IMR-90 (cell line): ENCODE data around the gene CEP20.

Experiments used
- BHLHE40 ChIP-seq: fragments of 150-350 bp; IDR thresholded peaks from 2 replicates; pipeline ENCODE4 v1.6.1; 2016; ENCODE audit warnings: mild to moderate bottlenecking, low read depth, low read length
- CEBPB ChIP-seq: IDR thresholded peaks from 2 replicates; pipeline ENCODE4 v1.6.1; 2012; ENCODE audit warnings: low read depth, low read length, improper control_type of control experiment
- FOS ChIP-seq: fragments of 150-350 bp; IDR thresholded peaks from 2 replicates; pipeline ENCODE4 v1.6.1; 2016; ENCODE audit warnings: low read depth, low read length
- MAFK ChIP-seq: IDR thresholded peaks from 2 replicates; pipeline ENCODE4 v1.6.1; 2012; ENCODE audit warnings: low read depth, low read length, improper control_type of control experiment
- MAZ ChIP-seq: IDR thresholded peaks from 2 replicates; pipeline ENCODE4 v1.6.1; 2012; ENCODE audit warnings: low read depth, mild to moderate bottlenecking, low read length, improper control_type of control experiment, moderate library complexity, borderline replicate concordance
- POLR2A ChIP-seq: IDR thresholded peaks from 2 replicates; pipeline ENCODE4 v1.6.1; 2012; ENCODE audit warnings: mild to moderate bottlenecking, low read depth, low read length
- RAD21 ChIP-seq: IDR thresholded peaks from 2 replicates; pipeline ENCODE4 v1.6.1; 2012; ENCODE audit warnings: low read length, improper control_type of control experiment
- RCOR1 ChIP-seq: IDR thresholded peaks from 2 replicates; pipeline ENCODE4 v1.6.1; 2012; ENCODE audit warnings: mild to moderate bottlenecking, low read length, improper control_type of control experiment; ENCODE audit not compliant: insufficient replicate concordance
- SMC3 ChIP-seq: fragments of 150-350 bp; IDR thresholded peaks from 2 replicates; pipeline ENCODE4 v1.6.1; 2016; ENCODE audit warnings: low read depth, mild to moderate bottlenecking, antibody characterized with exemption, low read length, moderate library complexity
- TF ChIP-seq, protein P1 (sequence below): conservative IDR thresholded peaks from 2 replicates; pipeline ENCODE4 v1.5.1; 2012; ENCODE audit warnings: mild to moderate bottlenecking, low read depth, low read length, improper control_type of control experiment
- TF ChIP-seq, protein P2 (sequence below): fragments of 150-350 bp; IDR thresholded peaks from 2 replicates; pipeline ENCODE4 v1.6.1; 2016; ENCODE audit warnings: low read depth, mild to moderate bottlenecking, low read length, moderate library complexity, borderline replicate concordance

DNA sequence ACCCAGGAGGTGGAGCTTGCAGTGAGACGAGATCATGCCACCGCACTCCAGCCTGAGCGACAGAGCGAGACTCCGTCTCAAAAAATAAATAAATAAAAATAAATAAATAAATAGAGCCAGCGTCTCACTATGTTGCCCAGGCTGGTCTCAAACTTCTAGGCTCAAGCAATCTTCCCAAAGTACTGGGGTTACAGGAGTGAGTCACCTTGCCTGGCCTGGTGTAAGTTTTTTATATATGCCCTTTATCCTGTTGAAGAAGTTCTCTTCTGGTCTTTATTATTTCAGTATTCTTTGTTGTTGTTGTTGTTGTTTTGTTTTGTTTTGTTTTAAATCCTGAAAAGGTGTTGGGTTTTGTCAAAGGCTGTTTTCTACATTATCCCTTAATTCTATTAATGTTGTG, 30.9 kb upstream of the CEP20 start:
- TF ChIP-seq, protein P1, sequence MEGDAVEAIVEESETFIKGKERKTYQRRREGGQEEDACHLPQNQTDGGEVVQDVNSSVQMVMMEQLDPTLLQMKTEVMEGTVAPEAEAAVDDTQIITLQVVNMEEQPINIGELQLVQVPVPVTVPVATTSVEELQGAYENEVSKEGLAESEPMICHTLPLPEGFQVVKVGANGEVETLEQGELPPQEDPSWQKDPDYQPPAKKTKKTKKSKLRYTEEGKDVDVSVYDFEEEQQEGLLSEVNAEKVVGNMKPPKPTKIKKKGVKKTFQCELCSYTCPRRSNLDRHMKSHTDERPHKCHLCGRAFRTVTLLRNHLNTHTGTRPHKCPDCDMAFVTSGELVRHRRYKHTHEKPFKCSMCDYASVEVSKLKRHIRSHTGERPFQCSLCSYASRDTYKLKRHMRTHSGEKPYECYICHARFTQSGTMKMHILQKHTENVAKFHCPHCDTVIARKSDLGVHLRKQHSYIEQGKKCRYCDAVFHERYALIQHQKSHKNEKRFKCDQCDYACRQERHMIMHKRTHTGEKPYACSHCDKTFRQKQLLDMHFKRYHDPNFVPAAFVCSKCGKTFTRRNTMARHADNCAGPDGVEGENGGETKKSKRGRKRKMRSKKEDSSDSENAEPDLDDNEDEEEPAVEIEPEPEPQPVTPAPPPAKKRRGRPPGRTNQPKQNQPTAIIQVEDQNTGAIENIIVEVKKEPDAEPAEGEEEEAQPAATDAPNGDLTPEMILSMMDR, result no peak
- TF ChIP-seq POLR2A (no peak), RAD21 (no peak), CEBPB (no peak), MAFK (no peak), MAZ (no peak), FOS (no peak), BHLHE40 (no peak), SMC3 (no peak), RCOR1 (no peak)
- TF ChIP-seq, protein P2, sequence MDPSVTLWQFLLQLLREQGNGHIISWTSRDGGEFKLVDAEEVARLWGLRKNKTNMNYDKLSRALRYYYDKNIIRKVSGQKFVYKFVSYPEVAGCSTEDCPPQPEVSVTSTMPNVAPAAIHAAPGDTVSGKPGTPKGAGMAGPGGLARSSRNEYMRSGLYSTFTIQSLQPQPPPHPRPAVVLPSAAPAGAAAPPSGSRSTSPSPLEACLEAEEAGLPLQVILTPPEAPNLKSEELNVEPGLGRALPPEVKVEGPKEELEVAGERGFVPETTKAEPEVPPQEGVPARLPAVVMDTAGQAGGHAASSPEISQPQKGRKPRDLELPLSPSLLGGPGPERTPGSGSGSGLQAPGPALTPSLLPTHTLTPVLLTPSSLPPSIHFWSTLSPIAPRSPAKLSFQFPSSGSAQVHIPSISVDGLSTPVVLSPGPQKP, result no peak
